ENCODE results near the gene GLYR1. TPM values are rescaled to one million over a fixed set of nuclear protein-coding genes. Genes with fewer than 3 reads are reported as not detected.
"Not testable (repeated sequence)": the region's sequence is repeated elsewhere in the genome, so short reads cannot be mapped to it uniquely, and the experiment has no call there.

Gene GLYR1
- total RNA-seq, result 100 to 1,000 TPM in 1 of 4 donors, 10 to 100 TPM in 3; 57.5 to 168 (median 66.9) TPM

DNA sequence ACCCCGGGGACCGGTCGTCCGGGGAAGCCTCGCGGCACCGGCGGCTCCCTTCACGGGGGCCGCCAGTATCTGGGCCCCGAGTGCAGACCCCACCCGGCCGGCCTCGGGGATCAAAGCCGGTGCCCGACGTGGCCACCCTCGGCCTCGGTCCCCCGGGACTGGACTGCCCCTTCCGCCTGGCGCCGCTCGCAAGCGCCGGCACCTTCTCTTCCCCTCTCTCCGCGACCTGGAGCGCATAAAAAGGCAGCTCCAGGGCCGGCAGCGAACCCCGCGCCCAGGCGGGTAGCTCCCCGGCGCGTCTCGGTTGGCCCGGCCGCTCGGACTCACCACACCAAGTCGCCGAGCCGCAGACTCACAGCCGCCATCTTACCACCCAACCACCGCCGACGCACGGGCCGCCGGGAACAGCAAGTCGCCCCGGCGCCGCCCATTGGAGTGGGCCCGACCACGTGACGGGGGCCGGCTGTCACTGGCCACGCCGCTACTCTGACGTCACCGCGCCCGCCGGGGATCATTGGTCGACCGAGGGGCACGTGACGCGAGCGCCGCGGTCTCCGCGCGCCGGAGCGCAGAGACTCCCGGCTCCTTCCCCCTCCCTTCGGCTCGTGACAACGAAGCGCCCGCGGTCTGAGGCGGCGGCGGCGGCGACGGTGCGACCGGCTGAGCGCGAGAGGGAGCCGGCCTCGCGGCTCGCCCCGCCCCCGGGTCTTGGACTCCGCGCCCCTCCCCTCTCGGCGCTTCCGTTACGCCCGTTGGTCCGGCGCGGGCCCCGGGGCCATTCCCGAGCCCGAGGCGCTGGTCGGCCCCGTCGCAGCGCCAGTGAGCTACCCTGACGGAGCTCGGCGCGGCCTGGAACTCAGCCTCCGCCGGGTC is at the start of gene GLYR1, which contains the start of gene UBN1:
GLYR1 (minus strand) TSS at position 388 of the 873 bp plus-strand sequence; CDS start at position 365, 23 bp downstream.
UBN1 (plus strand) TSS at position 581 of the 873 bp plus-strand sequence. CDS start 5,437 bp downstream, outside the sequence.
- DNase-seq, result peak; percentile 100
- peak; percentile 70 to 82 for TF ChIP-seq POLR2A (IDR thresholded peaks at IDR 0.05)
- TF ChIP-seq, protein P1, sequence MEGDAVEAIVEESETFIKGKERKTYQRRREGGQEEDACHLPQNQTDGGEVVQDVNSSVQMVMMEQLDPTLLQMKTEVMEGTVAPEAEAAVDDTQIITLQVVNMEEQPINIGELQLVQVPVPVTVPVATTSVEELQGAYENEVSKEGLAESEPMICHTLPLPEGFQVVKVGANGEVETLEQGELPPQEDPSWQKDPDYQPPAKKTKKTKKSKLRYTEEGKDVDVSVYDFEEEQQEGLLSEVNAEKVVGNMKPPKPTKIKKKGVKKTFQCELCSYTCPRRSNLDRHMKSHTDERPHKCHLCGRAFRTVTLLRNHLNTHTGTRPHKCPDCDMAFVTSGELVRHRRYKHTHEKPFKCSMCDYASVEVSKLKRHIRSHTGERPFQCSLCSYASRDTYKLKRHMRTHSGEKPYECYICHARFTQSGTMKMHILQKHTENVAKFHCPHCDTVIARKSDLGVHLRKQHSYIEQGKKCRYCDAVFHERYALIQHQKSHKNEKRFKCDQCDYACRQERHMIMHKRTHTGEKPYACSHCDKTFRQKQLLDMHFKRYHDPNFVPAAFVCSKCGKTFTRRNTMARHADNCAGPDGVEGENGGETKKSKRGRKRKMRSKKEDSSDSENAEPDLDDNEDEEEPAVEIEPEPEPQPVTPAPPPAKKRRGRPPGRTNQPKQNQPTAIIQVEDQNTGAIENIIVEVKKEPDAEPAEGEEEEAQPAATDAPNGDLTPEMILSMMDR (IDR thresholded peaks at IDR 0.05), result no peak
- peak within 1 kb of the TSS; percentile 74 to 86 (median 80) for H3K4me3 ChIP-seq
- peaks cover 0 to 50% (median 15%) of the 10 kb centered on the region in 4 donors for H3K4me1 ChIP-seq
- peak within 1 kb of the TSS; percentile 93 to 98 (median 96) for H3K27ac ChIP-seq
- no peaks in the 10 kb centered on the region for H3K9me3 ChIP-seq
- H3K36me3 ChIP-seq, result peaks cover 0 to 32% (median 0%) of the 10 kb centered on the region in 3 donors
- H3K27me3 ChIP-seq, result no peaks in the 10 kb centered on the region

DNA sequence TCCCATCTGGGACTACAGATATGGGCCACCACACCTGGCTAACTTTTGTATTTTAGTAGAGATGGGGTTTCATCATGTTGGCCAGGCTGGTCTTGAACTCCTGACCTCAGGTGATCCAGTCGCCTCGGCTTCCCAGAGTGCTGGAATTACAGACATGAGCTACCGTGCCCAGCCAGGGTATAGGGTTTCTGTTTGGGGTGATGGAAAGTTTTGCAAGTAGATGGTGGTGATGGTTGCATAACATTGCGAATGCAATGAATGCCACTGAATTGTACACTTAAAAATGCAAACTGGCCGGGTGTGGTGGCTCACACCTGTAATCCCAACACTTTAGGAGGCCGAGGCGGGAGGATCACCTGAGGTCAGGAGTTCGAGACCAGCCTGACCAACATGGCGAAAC is 49.7 kb upstream of the GLYR1 start:
- not testable (repeated sequence) for H3K4me3 ChIP-seq, H3K4me1 ChIP-seq, H3K27ac ChIP-seq, DNase-seq, H3K27me3 ChIP-seq, H3K9me3 ChIP-seq
- peaks cover 0 to 24% (median 0%) of the 10 kb centered on the region in 3 donors for H3K36me3 ChIP-seq

- H3K36me3 ChIP-seq, result peaks cover 0 to 31% (median 0%) of the 10 kb centered on the region in 3 donors
- no peak overlapping the region for H3K27ac ChIP-seq
- no peak overlapping the region for H3K4me3 ChIP-seq
- no peaks in the 10 kb centered on the region for H3K4me1 ChIP-seq
- H3K9me3 ChIP-seq, result no peaks in the 10 kb centered on the region
- no peak for DNase-seq
- TF ChIP-seq POLR2A (IDR thresholded peaks at IDR 0.05), result no peak
- TF ChIP-seq, protein P1 (IDR thresholded peaks at IDR 0.05), result no peak
- H3K27me3 ChIP-seq, result no peaks in the 10 kb centered on the region
Measured at GRCh38 chr16:4895366-4895765, 48.3 kb upstream of the GLYR1 start.

DNA sequence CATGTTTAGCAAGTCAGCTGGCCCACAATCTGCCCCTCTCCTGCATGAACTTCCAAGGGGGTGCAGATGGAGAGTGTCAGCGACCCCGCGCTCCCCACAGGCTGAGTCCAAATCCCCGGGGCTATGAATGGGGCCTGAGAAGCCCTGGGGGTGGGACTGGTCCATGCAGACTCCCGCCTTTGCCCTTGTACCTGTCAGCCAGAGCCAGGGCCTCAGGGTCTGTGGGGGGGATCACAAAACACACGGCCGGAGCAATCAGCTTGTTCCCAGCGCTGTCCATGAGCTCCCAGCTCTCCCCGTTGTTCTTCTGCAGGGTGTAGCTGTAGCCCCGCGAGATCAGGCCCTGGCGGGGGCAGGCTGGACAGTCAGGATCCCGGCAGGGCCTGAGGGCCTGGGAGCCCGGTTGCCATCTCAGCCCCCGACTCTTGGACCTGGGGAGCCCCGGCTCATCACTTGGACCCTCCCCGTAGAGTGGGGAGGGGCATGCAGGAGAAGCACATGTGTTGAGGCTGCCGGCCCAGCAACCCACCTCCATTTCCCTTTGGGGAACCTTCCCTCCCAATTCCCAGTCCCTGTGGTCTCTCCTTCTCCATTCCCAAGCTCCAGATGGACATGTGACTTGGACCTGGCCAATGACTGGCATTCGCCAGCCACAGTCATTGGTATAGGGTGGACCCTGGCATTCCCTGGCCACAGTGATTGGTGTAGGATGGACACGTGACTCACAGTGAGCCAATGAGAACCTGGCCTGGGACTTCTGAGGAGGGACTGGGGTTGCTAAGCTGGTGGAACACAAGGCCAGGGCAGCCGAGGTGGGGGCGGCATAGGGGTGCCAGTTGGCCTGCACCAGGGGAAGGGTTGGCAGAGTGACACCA is 47.4 kb upstream of the GLYR1 start:
- no peak overlapping the region for H3K27ac ChIP-seq
- H3K27me3 ChIP-seq, result no peaks in the 10 kb centered on the region
- no peak for DNase-seq
- H3K4me1 ChIP-seq, result no peaks in the 10 kb centered on the region
- peaks cover 0 to 38% (median 0%) of the 10 kb centered on the region in 3 donors for H3K36me3 ChIP-seq
- H3K9me3 ChIP-seq, result no peaks in the 10 kb centered on the region
- no peak overlapping the region for H3K4me3 ChIP-seq
- TF ChIP-seq, protein P1 (IDR thresholded peaks at IDR 0.05), result no peak
- TF ChIP-seq POLR2A (IDR thresholded peaks at IDR 0.05), result no peak

- H3K27ac ChIP-seq, result no peak overlapping the region
- no peaks in the 10 kb centered on the region for H3K4me1 ChIP-seq
- no peaks in the 10 kb centered on the region for H3K27me3 ChIP-seq
- peaks cover 0 to 41% (median 0%) of the 10 kb centered on the region in 3 donors for H3K36me3 ChIP-seq
- TF ChIP-seq, protein P1 (IDR thresholded peaks at IDR 0.05), result no peak
- H3K9me3 ChIP-seq, result no peaks in the 10 kb centered on the region
- no peak for DNase-seq
- H3K4me3 ChIP-seq, result no peak overlapping the region
Measured at GRCh38 chr16:4893103-4893862, 46.2 kb upstream of the GLYR1 start.

Data from Peyer's patch (tissue), 4 donors.